Measurements from ENCODE around the gene RAB3GAP1. TPM values are rescaled to one million over a fixed set of nuclear protein-coding genes. Genes with fewer than 3 reads are reported as not detected.

RAB3GAP1 gene
- total RNA-seq: 63.3 and 66.7 TPM in 2 replicates

GRCh38 chr2:135052042-135052876 is at the start of gene RAB3GAP1:
RAB3GAP1 (plus strand) TSS chr2:135052292; CDS start chr2:135052308, 16 bp downstream.

GRCh38 chr2:135047300-135047699 is 4.8 kb upstream of the RAB3GAP1 start, which contains the start of gene MAP3K19:
MAP3K19 (minus strand) TSS chr2:135047447; CDS start chr2:135024647, 22,800 bp downstream.

Other genes starting within 250 kb of the RAB3GAP1 start
- gene ACMSD, start 213.7 kb upstream of the RAB3GAP1 start, total RNA-seq: under 0.01 TPM in 1 of 2 replicates, not detected in the other
- 18.9 and 21.9 TPM in 2 replicates for gene CCNT2, start 133.5 kb upstream of the RAB3GAP1 start, total RNA-seq
- gene MAP3K19, start 4.8 kb upstream of the RAB3GAP1 start, total RNA-seq: not detected in 2 replicates

Data from smooth muscle cell of bladder (primary cell).